GM19324 (cell line): ENCODE measurements around the gene NPPA.

Source experiments
- ATAC-seq: cut with Tn5 transposase; IDR thresholded peaks from one replicate; pipeline ENCODE4 v1.9.1; 2021; ENCODE audit warnings: mild to moderate bottlenecking, moderate library complexity; ENCODE audit not compliant: unreplicated experiment, low FRiP score

NPPA gene

GRCh38 chr1:11845641-11846335 lies 1.8 kb downstream of the NPPA start:
- ATAC-seq: no peak

- ATAC-seq: no peak
These were observed 5.2 kb downstream of the NPPA start for GRCh38 chr1:11842154-11843041.

GRCh38 chr1:11841245-11842153 lies 6.1 kb downstream of the NPPA start:
- no peak for ATAC-seq

- ATAC-seq: no peak
These were observed 7.6 kb downstream of the NPPA start for GRCh38 chr1:11839727-11840705.

- no peak for ATAC-seq
These were observed 9.0 kb downstream of the NPPA start for GRCh38 chr1:11838349-11839272.

GRCh38 chr1:11837767-11838348 lies 9.7 kb downstream of the NPPA start:
- ATAC-seq: no peak

- no peak for ATAC-seq
These were observed 10.4 kb downstream of the NPPA start for GRCh38 chr1:11836955-11837766.

GRCh38 chr1:11835441-11836225 lies 11.9 kb downstream of the NPPA start:
- no peak for ATAC-seq

- no peak for ATAC-seq
These were observed 13.7 kb downstream of the NPPA start for GRCh38 chr1:11833900-11834299.

GRCh38 chr1:11833497-11833896 lies 14.1 kb downstream of the NPPA start:
- no peak for ATAC-seq

GRCh38 chr1:11831945-11832725 lies 15.4 kb downstream of the NPPA start:
- ATAC-seq: no peak

- ATAC-seq: no peak
These were observed 19.1 kb downstream of the NPPA start for GRCh38 chr1:11828511-11828910.

- no peak for ATAC-seq
These were observed 20.6 kb downstream of the NPPA start for GRCh38 chr1:11826946-11827345.

GRCh38 chr1:11825131-11825530 lies 22.5 kb downstream of the NPPA start:
- no peak for ATAC-seq

- ATAC-seq: no peak
These were observed 24.0 kb downstream of the NPPA start for GRCh38 chr1:11823366-11824137.
